ENCODE results near the gene ZFP90.
"Not testable (repeated sequence)": the region's sequence is repeated elsewhere in the genome, so short reads cannot be mapped to it uniquely, and the experiment has no call there.

The ZFP90 gene

DNA sequence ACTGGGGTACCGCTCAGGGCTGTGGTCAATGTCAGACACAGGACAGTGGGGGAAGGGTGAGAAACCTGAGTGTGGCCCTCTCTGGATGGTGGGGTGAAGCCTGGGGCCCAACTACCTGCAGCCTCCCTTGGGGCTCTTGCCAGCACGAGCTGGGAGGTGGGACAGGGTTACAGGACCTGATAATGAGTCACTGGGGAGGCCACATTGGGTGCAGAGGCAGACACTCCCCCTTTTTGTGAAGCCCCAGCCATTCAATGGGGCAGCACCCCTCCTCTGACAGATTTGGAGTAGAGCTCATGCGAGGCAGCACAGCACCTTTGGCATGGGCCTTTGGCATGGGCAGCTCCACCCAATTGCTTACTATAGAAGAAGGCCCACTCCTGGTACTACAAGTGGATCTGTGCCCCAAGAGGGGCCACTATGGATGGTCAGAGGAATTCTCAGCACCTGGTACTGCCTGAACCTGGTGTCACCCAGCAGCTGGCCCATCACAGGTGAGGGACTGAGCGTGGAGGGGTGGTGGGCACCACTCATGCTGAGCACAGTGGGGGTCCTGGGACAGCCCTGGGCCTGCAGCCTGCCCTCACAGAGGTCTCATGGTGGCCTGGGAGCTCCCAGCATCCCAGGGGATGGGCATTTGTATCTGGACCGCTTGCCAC is 45.5 kb upstream of the ZFP90 start:
- TF ChIP-seq, protein P1, sequence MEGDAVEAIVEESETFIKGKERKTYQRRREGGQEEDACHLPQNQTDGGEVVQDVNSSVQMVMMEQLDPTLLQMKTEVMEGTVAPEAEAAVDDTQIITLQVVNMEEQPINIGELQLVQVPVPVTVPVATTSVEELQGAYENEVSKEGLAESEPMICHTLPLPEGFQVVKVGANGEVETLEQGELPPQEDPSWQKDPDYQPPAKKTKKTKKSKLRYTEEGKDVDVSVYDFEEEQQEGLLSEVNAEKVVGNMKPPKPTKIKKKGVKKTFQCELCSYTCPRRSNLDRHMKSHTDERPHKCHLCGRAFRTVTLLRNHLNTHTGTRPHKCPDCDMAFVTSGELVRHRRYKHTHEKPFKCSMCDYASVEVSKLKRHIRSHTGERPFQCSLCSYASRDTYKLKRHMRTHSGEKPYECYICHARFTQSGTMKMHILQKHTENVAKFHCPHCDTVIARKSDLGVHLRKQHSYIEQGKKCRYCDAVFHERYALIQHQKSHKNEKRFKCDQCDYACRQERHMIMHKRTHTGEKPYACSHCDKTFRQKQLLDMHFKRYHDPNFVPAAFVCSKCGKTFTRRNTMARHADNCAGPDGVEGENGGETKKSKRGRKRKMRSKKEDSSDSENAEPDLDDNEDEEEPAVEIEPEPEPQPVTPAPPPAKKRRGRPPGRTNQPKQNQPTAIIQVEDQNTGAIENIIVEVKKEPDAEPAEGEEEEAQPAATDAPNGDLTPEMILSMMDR (IDR thresholded peaks at IDR 0.05; ENCODE audit: low read depth, low read length): no peak
- DNase-seq (ENCODE audit: extremely low read depth, low read depth): no peak

DNA sequence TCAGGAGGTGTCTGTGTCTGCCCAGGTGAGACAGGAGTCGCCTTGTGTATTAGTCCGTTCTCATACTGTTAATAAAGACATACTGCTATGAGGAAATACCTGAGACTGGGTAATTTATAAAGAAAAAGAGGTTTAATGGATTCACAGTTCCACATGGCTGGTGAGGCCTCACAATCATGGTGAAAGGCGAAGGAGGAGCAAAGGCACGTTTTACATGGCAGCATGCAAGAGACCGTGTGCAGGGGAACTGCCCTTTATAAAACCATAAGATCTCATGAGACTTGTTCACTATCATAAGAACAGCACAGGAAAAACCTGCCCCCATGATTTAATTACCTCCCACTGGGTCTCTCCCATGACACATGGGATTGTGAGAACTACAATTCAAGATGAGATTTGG is 44.8 kb upstream of the ZFP90 start:
- not testable (repeated sequence) for DNase-seq (ENCODE audit: extremely low read depth, low read depth)

DNA sequence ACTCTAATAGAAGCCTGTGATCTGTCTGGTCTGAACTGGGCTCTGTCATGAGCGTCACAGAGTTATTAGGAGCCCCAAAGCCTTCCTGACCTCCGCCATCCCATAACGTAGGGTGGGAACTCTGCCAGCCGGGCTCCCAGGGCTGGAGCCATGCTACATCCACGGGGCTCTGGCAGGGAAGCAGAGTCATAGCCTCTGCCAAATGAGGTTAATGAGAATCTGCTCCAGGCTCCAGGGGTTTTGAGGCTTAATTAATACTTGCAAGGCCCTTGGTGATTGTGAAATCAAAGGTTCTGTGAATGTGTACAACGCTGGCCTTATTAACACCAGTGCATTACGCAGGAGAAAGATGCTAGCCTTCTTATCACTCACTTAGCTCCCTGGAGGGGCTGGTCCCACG is 42.4 kb upstream of the ZFP90 start:
- no peak for DNase-seq (ENCODE audit: extremely low read depth, low read depth)
- TF ChIP-seq, protein P1 (IDR thresholded peaks at IDR 0.05; ENCODE audit: low read depth, low read length): no peak

DNA sequence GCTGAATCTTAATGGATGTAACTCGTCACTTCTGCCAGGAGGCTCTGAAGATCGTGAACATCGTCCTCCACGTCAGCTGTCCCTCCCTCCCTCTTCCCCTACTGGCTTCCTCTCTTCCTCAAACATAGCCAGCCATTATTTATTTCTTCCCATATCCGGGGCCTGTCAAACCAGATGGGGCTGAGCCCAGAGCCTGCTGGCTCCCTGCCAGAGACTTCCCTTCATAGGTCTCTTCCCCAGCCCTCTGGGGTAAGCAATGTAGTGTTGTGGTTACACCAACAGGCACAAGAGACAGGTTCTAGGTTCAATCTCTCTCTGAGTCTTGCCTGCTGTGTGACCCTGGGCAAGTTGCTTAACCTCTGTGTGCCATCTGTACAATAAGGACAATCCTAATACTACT is 40.1 kb upstream of the ZFP90 start:
- DNase-seq (ENCODE audit: extremely low read depth, low read depth): no peak
- TF ChIP-seq, protein P1 (IDR thresholded peaks at IDR 0.05; ENCODE audit: low read depth, low read length): no peak

DNA sequence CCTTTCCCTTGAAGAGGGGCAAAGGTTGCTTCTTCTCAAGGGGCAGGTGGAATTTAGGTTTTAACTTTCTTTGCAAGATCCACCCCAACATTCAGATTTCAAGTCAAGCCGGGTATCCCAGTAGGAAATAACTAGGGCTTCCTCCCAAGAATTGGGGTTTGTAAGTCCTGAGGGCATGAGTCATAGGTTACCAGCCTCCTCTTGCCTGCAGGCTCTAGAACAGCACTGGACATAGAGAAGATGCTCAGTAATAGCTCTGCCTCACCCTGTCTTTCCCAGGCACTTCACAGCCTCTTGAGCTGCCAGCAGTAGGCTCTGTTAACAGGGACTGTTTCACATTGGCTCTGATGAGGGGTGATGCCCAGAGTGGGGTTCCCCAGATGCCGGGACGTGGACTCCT is 35.8 kb upstream of the ZFP90 start:
- DNase-seq (ENCODE audit: extremely low read depth, low read depth): no peak
- TF ChIP-seq, protein P1 (IDR thresholded peaks at IDR 0.05; ENCODE audit: low read depth, low read length): no peak

DNA sequence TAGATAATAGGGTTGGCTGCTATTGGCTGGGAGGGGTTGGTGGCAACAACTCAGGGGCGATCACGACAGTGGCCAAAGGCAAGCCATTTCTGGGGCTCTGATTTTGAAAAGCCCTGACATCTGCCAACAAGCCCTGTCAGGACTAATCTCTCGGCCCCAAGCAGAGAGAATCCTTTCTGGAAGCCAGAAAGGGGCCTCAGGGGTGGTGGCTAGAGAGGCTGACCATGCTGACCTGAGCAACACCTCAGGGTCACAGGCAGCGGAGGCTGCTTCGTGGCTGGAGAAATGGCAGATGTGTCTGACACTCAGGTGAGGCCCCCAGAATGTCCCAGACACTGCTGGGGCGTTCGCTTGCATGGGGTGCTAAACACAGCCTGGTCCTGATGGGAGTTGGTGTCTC is 35.0 kb upstream of the ZFP90 start:
- TF ChIP-seq, protein P1 (IDR thresholded peaks at IDR 0.05; ENCODE audit: low read depth, low read length): no peak

DNA sequence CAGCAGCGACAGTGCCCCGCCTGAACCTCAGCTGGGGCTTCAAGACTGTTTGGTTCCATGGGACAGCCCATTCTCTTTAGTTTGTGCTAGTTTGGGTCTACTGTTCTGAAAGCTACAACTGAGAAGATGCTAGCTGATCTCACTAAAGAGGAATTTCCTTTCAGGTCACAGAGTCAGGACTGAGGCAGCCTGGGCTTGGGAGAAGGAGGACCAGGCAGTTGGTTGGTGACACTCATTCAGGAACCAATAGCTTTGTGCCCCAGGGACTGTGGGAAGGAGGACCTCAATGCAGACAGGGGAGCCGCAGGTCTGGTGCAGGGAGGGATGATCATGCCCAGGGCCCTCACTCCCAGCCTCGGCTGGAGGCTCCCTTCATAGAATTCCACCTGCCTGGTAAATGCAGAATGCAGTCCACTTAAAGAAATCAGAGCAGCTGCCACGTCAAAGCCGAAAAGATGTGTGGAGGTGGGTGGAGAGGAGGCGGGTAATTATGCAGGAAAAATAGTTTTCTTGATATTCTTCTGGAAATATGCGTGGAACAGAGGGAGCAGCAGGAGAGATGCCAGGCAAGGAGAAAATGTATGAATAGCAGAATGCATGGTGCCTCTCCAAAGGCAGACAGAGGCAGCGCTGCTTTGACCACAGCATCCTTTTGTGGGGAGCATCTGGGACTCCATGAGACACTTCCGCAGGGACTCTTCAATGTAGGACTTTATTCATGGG is 32.6 kb upstream of the ZFP90 start:
- no peak for DNase-seq (ENCODE audit: extremely low read depth, low read depth)
- TF ChIP-seq, protein P1 (IDR thresholded peaks at IDR 0.05; ENCODE audit: low read depth, low read length): no peak

More for the DNA sequence above, 35.0 kb upstream of the ZFP90 start:
- DNase-seq (ENCODE audit: extremely low read depth, low read depth): no peak
